GM06990 (cell line): ENCODE results near the gene CAPN6.

ENCODE experiments used
- DNase-seq: peaks from one replicate; pipeline ENCODE4 v3.0.0-alpha.2; 2011; ENCODE audit not compliant: insufficient read length; ENCODE audit errors: extremely low read depth
- H3K27me3 ChIP-seq: replicated peaks from 2 replicates; pipeline ENCODE4 v1.6.0; 2011; ENCODE audit warnings: low read length; ENCODE audit not compliant: control insufficient read depth, insufficient read depth
- H3K36me3 ChIP-seq: 2 replicates; pipeline ENCODE4 v1.5.1; 2011; ENCODE audit warnings: low read length; ENCODE audit not compliant: control insufficient read depth, insufficient read depth
- H3K4me3 ChIP-seq: replicated peaks from 2 replicates; pipeline ENCODE4 v1.5.1; 2011; ENCODE audit warnings: low read depth, mild to moderate bottlenecking, control low read depth, low read length
- CTCF ChIP-seq: IDR thresholded peaks from 2 replicates; pipeline ENCODE4 v1.5.1; 2011; ENCODE audit warnings: low read length, control low read depth, mild to moderate bottlenecking, inconsistent platforms; ENCODE audit not compliant: insufficient read depth, poor library complexity, severe bottlenecking

Gene CAPN6

GRCh38 chrX:111265486-111265885, 4.8 kb downstream of the CAPN6 start:
- Histone ChIP-seq H3K4me3 (no peak overlapping the region), H3K36me3 (no peaks in the 10 kb centered on the region), H3K27me3 (no peaks in the 10 kb centered on the region; the same call in 1 of the 2 replicates)
- DNase-seq = no peak
- no peak for TF ChIP-seq CTCF

- no peak for TF ChIP-seq CTCF
- H3K27me3 ChIP-seq = no peaks in the 10 kb centered on the region; the same call in 1 of the 2 replicates
- H3K4me3 ChIP-seq = no peak overlapping the region
- H3K36me3 ChIP-seq = no peaks in the 10 kb centered on the region
- no peak for DNase-seq
Observed at GRCh38 chrX:111264385-111264784, 5.9 kb downstream of the CAPN6 start.

GRCh38 chrX:111262086-111262485, 8.2 kb downstream of the CAPN6 start:
- Histone ChIP-seq H3K36me3 (no peaks in the 10 kb centered on the region), H3K27me3 (no peaks in the 10 kb centered on the region; the same call in 1 of the 2 replicates), H3K4me3 (no peak overlapping the region)
- TF ChIP-seq CTCF = no peak
- no peak for DNase-seq

- TF ChIP-seq CTCF = no peak
- Histone ChIP-seq H3K4me3 (no peak overlapping the region), H3K27me3 (no peaks in the 10 kb centered on the region), H3K36me3 (no peaks in the 10 kb centered on the region)
- DNase-seq = no peak
Observed at GRCh38 chrX:111260451-111260850, 9.8 kb downstream of the CAPN6 start.

GRCh38 chrX:111259559-111259958, 10.7 kb downstream of the CAPN6 start:
- no peak for TF ChIP-seq CTCF
- H3K27me3 ChIP-seq = no peaks in the 10 kb centered on the region
- no peak for DNase-seq
- H3K36me3 ChIP-seq = no peaks in the 10 kb centered on the region
- no peak overlapping the region for H3K4me3 ChIP-seq

- no peak overlapping the region for H3K4me3 ChIP-seq
- no peaks in the 10 kb centered on the region for H3K36me3 ChIP-seq
- TF ChIP-seq CTCF = no peak
- DNase-seq = no peak
- H3K27me3 ChIP-seq = no peaks in the 10 kb centered on the region
Observed at GRCh38 chrX:111257733-111258132, 12.6 kb downstream of the CAPN6 start.
